HG03280 (cell line): ENCODE data around the gene LRP1B.

ENCODE experiments used
- ATAC-seq: cut with Tn5 transposase; IDR thresholded peaks from one replicate; pipeline ENCODE4 v1.9.1; 2021; ENCODE audit warnings: mild to moderate bottlenecking, moderate library complexity; ENCODE audit not compliant: unreplicated experiment

LRP1B gene

DNA sequence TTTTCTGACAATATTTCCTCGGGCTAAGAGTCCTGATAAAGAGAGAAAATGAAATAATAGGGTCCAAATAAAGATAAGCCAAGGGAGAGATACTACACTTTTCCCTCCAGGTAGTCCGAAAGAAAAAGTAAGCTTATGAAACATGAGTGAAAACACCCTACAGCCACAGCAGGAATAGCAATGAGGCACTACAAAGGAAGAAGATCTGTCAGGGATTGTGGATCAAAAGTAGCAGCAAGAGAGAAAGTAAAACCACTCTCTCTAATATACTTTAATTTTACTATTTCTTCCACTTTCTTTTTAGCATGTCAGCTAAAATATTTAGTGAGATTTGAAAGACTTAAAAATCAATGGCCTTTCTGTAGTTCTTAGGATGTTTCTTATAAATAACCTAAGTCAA is 1601.8 kb downstream of the LRP1B start:
- no peak for ATAC-seq

DNA sequence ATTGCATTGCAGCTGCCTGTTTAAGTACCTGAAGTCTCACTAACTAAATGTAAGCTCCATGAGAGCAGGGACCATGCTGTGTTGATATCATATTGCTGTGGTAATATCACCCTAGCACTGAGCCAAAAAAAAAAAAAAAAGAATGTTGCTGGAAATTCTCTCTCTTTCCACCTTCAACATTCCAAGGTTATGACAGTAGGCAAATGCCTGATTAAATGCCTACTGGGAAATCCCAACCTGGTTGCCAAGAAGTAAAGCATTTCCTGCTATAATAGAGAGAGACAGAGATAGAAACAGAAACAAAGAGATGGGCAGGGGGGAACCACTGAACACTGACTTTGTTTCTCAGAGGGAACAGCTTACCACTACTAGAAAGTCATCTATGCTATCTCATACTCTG is 1604.2 kb downstream of the LRP1B start:
- no peak for ATAC-seq

DNA sequence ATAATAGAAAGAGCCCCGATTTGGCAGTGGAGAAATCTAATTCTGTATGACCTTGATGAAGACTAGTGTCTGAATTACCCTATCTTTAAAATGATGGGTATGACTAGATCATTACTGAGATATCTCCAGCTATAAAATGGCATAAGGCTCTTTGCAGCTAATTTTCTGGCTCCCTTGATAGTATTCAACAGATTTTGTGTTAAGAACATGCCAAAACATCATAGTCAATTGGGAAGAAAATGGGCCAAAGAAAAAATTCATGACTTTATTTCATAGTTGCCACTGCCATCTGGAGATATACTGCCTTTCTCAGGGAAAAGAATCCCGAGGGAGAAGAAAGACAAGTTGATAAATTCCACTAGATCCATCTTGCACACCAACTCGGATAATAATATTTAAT is 1618.7 kb downstream of the LRP1B start:
- ATAC-seq, result no peak

DNA sequence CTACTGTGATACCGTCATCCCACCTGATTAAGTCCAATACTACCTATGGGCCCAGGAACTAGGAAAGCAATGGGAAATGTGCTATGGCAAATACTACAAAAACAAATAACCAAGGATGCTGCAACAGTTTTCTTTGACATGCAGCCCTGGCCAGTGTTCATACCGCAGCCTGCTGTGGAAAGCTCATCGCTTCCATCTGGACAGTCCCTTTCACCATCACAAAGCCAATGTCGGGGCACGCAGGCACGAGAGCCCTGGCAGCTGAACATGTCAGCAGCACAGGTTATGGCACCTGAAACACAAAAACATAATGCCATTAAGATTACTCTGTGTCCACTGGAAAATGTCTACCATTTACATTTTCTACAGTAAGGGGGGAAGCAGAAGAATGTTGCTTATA is 1621.1 kb downstream of the LRP1B start:
- no peak for ATAC-seq

DNA sequence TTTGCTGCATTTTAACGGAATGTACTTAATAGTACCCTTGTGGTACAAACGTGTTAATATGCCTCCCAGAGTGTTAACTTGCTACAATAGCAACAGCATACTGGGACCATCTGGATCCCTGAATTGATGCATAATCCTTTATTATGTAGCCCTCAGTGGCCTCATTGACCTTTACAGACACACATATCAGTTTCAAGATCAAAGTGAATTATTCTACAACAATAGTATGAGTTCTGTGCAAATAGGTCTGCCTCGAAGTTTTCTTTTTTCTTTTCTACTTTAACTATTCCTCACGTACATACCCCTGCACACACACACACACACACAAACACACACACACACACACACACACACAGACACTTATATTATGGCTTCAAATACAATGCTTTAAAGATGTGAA is 1622.1 kb downstream of the LRP1B start:
- no peak for ATAC-seq

DNA sequence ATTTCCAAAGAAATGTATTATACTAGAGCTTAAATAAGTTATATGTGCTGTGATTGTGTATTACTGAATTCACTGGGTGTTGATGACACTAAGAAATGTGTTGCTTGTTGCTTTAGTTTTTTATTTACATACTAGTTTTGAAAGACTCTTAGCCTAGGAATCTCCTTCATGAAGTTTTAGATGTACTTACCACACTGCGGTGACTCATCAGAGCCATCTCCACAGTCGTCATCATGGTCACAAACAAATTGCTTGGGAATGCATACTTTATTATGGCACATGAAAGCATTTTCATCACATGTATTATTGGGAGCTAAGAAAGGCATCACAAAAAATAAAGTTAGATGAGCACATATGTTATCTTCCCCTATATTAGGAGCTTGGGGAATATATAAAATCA is 1624.2 kb downstream of the LRP1B start:
- ATAC-seq, result no peak

DNA sequence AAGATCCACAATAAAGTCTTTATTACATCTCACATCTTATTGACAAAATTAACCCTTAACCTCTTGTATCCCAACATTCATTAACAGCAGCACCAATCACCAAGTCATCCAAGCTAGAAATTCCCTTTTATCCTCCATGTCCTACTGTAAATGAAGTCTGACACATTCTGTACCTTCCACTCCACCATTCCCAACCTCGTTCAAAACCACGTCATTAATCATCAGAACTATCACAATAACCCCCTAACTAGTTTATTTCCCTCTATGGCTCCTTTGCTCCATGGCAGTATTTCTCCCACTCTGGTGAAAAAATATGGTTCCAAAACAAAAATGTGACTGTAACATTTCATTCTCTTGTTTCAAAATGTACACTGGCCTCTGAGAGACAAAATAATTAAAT is 1626.2 kb downstream of the LRP1B start:
- no peak for ATAC-seq

DNA sequence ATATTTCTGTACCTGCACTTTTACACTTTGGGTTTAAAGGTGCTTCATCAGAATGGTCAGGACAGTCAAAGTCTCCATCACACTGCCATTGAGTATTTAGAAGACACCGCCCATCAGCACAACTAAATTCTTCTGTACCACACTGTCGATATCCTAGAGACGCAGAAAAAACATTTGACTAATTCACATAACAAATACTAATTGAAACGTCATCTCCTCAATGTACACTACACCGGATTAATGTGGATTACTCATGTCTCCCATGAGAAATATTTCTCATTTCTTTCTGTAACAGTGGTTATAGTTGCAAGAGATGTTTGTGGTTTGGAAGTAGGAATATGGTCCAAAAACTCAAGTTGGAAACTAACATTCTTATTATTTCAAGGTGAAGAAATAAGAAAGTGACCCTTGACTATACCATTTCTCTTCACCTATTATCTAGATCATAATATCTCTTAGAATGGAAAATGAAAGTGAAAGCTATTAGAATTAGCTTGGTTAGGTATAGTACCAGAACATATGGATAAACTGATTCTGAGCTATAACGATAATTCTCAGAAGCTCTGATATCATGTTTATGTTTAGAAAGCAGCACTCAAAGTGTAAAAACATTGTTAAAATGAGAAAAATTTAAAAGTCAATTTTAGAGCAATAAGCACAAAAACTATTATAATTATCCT is 1627.7 kb downstream of the LRP1B start:
- no peak for ATAC-seq

DNA sequence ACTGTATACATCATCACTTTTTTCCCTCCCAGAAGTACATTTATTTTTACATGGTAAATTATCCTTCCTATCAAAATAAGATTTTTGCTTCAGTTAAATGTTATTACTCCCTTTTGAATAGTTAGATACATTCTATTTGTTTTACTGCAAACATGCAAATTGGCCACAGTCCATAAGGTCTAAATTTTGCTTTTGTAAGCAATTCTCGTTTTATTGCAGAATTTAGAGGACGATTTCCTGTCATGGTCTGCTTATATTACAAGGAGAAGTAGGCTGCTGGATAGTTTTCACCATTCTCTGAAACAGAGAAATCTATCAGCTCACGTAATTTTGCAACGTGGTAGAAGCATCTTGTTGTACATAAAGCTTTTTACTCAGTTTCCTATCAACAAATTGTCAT is 1632.5 kb downstream of the LRP1B start:
- ATAC-seq, result no peak

DNA sequence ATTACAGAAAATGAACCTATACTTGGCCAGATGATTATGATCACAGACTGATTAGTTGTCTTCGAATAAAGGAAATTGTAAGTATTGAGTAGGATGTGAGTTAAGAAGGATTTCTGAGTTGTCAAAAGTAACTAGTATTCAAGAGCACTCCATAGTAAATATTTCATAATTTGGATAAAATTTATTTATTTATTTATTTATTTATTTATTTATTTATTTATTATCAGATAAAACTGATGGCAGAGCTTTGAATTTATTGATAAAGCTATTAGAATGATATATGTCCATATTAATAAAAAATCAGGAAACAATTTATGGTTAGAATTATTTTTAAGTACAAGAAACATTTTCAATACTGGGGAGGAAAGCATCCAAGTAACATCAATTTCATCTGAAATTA is 1634.1 kb downstream of the LRP1B start:
- no peak for ATAC-seq

DNA sequence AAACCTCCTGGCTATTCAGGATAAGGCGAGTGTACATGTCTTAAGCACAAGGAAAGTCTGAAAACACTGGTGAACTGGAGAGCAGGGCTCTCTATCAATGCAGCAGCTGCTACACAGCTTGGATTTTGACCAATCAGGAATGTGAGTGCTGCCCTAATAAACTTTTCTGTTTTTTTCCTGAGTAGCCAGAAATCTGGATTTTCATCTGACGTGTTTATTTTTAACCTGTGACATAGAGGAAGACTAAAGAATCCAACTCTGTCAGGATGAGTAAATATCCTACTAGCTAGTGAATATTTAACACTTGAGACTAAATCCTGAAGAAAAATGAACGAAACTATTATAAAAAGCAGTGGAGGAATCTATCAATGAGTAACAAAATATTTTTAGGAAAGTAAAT is 1638.9 kb downstream of the LRP1B start:
- ATAC-seq, result no peak

DNA sequence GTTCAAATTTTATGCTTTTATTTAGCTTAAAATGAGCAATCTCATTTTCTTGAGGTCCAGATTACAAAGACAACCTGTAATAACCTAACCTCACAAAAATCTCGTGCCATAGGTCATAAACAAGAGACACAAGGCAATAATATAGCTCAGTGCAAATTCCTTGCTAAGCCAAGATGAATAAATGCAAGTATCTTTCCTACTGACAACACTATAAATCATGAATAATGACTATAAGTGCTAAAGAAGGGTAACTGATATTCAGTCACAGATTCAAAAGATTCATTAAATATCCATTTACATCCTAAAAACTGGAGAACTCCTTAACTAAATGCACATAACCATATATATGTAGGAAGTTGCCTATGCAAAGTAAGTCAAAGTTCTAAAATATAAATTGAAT is 1641.6 kb downstream of the LRP1B start:
- ATAC-seq, result no peak

DNA sequence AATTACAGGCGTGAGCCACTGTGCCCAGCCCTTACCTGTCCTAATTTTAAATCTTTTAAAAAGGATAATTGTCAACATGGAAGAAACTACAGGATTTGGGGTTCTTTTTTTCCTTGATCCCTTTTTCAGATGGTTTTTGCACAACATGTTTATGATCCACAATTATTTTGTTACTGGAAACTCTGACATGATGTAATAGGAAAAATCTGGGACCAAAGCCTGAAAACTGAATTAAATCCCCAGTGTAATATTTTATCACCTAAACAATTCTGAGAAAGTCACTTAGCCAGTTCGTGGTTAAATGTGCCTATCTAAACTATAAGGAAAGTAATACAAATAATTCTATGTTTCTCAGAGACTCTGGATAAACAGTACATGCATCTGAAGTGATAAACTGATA is 1649.7 kb downstream of the LRP1B start:
- no peak for ATAC-seq

DNA sequence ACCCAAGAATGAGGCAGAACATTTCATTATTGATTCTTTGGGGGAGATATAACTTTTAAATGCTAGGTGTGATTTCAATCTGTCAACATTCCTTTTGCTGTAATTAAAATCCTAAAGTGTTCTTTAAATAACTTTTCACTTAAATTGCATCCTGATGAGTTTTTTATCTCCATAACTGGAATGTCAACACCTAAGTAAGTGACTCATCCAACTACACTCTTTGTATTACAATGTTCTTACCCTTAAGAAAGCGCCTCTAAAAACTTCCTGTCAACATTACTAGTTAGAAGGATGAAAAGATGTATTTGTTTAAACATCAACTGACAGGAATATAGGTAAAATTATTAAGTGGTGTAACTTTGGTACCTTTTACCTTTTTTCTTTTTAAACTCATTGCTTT is 1657.0 kb downstream of the LRP1B start:
- ATAC-seq, result no peak

DNA sequence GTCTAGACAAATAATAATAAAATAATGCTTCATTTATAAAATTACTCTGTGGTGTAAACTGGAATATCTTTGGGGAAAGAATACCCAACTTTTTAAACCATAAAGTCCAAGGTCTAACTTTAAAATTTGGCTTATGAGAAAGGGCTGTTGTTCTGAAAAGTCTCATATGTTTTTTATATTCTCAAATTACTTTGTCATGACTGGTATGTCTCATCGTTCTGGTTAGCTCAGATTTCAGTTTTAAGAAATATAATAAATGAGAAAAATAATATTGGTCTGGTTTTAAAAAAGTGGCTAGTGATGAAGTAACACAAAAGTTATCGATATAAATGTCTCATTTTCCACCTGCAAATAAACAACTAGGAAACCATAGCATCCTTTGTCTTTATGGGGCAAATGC is 1658.1 kb downstream of the LRP1B start:
- ATAC-seq, result no peak

DNA sequence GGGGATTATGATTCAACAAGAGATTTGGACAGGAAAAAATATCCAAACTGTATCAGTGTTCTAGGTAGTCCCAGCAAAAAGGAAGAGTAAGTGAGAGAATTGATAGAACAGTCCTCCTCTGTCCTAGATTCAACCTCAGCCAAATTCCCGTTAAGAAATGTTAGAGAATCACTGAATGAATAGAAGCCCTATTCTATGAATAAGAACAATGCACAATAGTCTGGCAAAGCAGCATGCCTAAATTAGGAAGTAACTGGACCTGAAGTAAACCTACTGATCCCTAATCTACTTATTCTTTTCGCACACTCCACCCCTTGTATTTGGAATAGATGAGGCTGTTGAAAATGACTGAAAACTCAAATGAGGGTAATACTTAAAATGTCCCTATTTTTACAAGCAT is 1665.5 kb downstream of the LRP1B start:
- ATAC-seq, result no peak

DNA sequence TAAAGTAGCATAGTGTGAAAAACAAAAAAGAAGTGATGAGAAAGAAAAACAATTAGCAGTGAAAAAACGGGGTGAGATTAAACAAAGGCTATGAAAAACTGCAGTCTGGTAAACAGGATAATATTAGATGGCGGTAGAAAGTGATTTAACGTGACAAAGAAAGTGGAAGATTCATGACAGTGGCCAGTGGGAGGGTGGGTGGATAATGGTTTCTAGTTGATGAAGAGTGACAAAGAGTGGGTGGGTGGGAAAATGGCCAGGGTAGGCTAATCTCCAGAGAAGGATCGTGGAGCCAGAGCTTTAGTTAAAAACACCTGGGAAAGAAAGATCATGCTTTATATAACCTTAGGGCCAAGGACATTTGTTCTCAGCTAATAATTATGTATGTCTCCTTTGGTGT is 1667.8 kb downstream of the LRP1B start:
- no peak for ATAC-seq

DNA sequence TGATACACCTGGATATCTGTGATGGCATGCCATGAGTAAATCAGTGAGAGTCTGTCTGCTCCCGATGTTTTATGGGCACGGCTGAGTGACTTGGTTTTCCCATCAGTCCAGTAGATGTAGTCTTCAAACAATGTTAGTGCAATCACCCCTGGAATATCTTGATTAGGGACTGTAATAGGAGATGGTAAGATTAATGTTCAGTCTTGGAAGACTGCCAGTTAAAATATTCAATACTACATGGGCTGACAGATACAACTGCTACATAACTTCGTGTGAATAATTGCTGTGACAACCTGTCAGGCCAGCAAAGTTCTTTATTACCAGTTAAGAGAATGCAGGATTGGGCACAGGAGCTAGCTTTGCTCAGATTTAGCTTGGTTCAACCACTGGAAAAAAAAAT is 1673.3 kb downstream of the LRP1B start:
- no peak for ATAC-seq

DNA sequence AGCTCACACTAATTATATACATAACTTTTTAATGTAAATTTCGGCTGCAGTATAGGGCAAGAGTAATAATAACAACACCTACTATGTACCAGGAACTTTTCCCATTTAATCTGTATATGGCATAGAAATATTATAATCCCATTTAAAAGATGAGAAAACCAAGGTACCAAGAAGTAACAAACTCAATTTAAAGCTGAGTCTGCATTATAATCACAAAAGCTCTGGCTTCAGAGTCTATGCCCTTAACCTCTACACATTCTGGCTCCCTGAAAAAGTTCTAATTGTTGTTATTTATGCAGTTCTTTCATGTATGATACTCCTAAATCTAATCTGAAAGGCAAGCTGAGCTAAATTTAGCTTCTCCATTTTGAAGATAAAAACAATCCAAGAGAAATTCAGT is 1675.5 kb downstream of the LRP1B start:
- no peak for ATAC-seq

DNA sequence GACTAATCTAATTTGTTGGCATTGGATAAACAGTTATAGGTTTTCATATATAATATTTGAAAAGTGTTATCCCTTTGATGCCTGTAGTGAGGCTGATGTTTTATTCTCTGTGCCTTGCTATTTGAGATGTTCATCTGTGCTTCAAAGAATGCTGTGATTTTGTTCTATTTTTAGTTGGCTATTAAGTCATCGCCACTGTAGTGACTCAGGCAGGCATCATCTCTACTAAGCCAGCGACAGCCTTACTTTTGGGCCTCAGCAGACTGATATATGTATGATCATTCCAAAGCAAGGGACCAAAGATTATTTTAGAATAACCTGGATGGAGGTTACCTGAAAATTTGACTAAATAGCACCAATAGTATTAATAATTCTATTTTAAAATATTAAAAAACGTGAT is 1676.1 kb downstream of the LRP1B start:
- ATAC-seq, result no peak

DNA sequence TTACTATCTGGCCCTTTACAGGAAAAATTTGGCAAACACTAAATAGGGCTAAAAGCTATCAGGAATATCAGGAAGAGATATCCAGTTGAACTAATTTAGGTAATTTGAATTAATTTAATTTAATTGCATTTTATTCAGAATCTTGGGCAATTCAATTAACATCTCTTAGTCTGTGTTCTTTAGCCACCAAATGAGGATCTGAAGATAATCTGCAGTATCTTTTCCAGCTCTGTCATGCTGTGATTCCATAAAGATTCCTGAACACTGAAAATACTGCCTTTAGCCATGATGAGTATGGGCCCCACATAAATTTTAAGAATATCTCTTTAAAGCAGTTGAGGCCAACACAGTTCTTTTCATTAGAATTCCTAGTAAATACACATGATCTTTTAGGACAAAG is 1679.5 kb downstream of the LRP1B start:
- ATAC-seq, result no peak

DNA sequence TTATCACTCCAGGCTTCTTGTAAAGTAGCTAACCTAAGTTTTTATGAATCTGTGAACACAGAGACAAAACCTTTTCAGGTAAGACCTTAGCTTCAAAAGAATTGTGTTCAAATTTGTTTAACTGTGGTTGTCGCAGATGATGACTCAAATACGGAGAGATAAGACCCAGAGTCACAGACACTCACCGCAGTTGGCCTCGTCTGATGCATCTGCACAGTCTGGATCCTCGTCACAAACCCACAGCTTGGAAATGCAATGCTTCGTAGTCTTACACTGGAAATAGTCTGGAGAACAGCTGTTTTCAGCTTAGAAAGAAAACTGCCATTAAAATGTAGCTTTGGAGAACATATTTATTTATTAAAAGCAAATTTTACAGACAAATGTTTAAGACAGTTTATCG is 1688.5 kb downstream of the LRP1B start:
- no peak for ATAC-seq

DNA sequence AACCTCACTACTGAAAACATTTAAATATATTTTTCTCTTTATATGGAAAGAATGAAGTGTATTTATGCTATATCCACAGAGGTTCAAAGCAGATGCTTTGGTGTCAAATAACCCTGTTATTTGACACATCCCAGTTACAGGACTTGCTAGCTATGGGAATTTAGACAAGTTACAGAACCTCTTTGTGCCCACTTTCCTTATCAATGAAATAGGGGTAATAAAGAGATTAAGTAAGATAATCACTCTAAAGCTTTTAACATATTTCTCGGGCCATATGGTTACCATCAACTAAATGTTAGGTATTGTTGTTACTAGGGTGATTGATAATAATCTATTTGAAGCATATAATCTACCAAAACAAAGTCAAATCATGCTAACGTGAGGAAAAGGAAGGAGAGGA is 1690.0 kb downstream of the LRP1B start:
- no peak for ATAC-seq

DNA sequence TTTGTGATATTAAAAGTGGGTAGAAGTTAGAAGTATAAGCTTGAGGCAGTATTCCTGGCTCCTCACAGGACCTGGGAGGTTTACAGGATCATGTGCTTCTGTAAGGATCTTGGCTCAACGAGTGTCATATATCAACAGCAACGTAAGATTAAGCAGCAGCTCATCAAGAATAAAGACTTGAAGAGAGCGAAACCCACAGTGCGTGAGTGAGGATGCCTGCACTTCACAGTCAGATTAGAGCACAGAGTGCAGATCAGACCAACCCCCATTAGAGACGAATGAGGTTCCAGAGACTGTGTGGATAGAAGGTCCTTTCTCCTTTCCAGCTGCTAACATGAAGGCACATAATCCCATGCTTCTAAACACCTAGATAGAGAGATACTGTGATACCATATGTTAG is 1693.9 kb downstream of the LRP1B start:
- no peak for ATAC-seq
